Gastrocnemius medialis (tissue), 4 donors: Measurements from ENCODE around the gene PRSS1. TPM values are rescaled to one million over a fixed set of nuclear protein-coding genes. Genes with fewer than 3 reads are reported as not detected.
"Not testable (repeated sequence)": the region's sequence is repeated elsewhere in the genome, so short reads cannot be mapped to it uniquely, and the experiment has no call there.

Experiments used
- ATAC-seq, 2 donors: fragments of 150-250 bp; one replicate each; pipeline ENCODE4 v1.9.1; 2016
- DNase-seq, 2 donors: peaks; one replicate each; pipeline ENCODE4 v3.0.0-alpha.2; 2019
- H3K27ac ChIP-seq, 4 donors: fragments of 200-600 bp; sonication (generic); 1 replicate in 1 of 4; 2 replicates in 3 of 4; pipeline ENCODE4 v1.5.1; 2016 to 2018; ENCODE audit warnings: mild to moderate bottlenecking in 2 of 4, moderate library complexity in 1 of 4
- H3K27me3 ChIP-seq, 3 donors: fragments of 200-600 bp; sonication (generic) in 2 of 3; 1 replicate in 1 of 3; 2 replicates in 2 of 3; pipeline versions ENCODE4 v1.5.1 to v1.6.0; 2016 to 2019; ENCODE audit warnings: mild to moderate bottlenecking in 1 of 3, moderate library complexity in 1 of 3
- H3K36me3 ChIP-seq, 2 donors: fragments of 200-600 bp; sonication (generic) in 1 of 2; one replicate each; pipeline ENCODE4 v1.5.1; 2017 to 2018
- H3K4me1 ChIP-seq, 2 donors: fragments of 200-600 bp; sonication (generic) in 1 of 2; one replicate each; pipeline ENCODE4 v1.5.1; 2016 to 2017; ENCODE audit warnings: mild to moderate bottlenecking in 2 of 2
- H3K4me3 ChIP-seq, 4 donors: fragments of 200-600 bp; sonication (generic) in 3 of 4; 1 replicate in 1 of 4; 2 replicates in 3 of 4; pipeline ENCODE4 v1.5.1; 2016 to 2019; ENCODE audit warnings: mild to moderate bottlenecking in 2 of 4
- H3K9me3 ChIP-seq, 3 donors: fragments of 200-600 bp; sonication (generic) in 2 of 3; 1 replicate in 1 of 3; 2 replicates in 2 of 3; pipeline ENCODE4 v1.5.1; 2016 to 2019
- CTCF ChIP-seq, 5 experiments: fragments of 450-650 bp in 3 of 5; fragments of 200-600 bp in 2 of 5; sonication (generic) in 2 of 5; IDR thresholded peaks in 4 of 5; conservative IDR thresholded peaks in 1 of 5; 1 replicate in 4 of 5; 2 replicates in 1 of 5; pipeline ENCODE4 v1.5.1; 2016 to 2019; ENCODE audit warnings: antibody characterized with exemption in 5 of 5, mild to moderate bottlenecking in 3 of 5, moderate library complexity in 3 of 5
- POLR2A ChIP-seq, 2 donors: fragments of 450-650 bp; IDR thresholded peaks; one replicate each; pipeline ENCODE4 v1.6.1; 2017; ENCODE audit warnings: antibody characterized with exemption in 2 of 2, mild to moderate bottlenecking in 2 of 2, moderate library complexity in 2 of 2
- in situ Hi-C, 4 donors: fragments of 200-750 bp; cut with MboI; loops; one replicate each; pipeline versions ENCODE4 v1.15.0 to v1.8.0; 2017; ENCODE audit warnings: low sequenced_read_pairs in 4 of 4
- intact Hi-C: fragments of 100-400 bp; cut with DNase I; formaldehyde crosslinking; loops from one replicate; pipeline ENCODE4 v1.15.1; 2023; ENCODE audit warnings: low total_unique reads
- total RNA-seq, 4 donors: library from RNA; depleted of rRNA; stranded (reverse); fragments of >200 nt; gene quantifications; one replicate each; pipeline versions ENCODE4 v1.1.0 to v1.2.3, GENCODE V29; 2016

The PRSS1 gene
- total RNA-seq, 4 donors from 2014 or later = not detected

GRCh38 chr7:142776206-142776844 lies 27.1 kb downstream of the PRSS1 start:
- Histone ChIP-seq H3K27me3 (no peaks in the 10 kb centered on the region), H3K4me3 (no peak overlapping the region), H3K4me1 (no peaks in the 10 kb centered on the region), H3K9me3 (no peaks in the 10 kb centered on the region), H3K36me3 (no peaks in the 10 kb centered on the region), H3K27ac (no peak overlapping the region)
- ATAC-seq (no peak), DNase-seq (no peak)
- intact Hi-C loops (no loop called here), in situ Hi-C loops (loop anchor here in 1 of 4 donors (25.0 kb wide), 1 partner anchor 139 kb away; no protein-coding TSS in a partner anchor)
- TF ChIP-seq CTCF (IDR thresholded peaks at IDR 0.05 in 4 of 5, conservative IDR thresholded peaks at IDR 0.05 in 1 of 5) (no peak), POLR2A (IDR thresholded peaks at IDR 0.05) (no peak)

- in situ Hi-C loops = loop anchor here in 1 of 4 donors (25.0 kb wide), 1 partner anchor 140 kb away; no protein-coding TSS in a partner anchor
- H3K36me3 ChIP-seq, H3K9me3 ChIP-seq, DNase-seq, H3K27me3 ChIP-seq, ATAC-seq, H3K27ac ChIP-seq, intact Hi-C loops, H3K4me1 ChIP-seq, H3K4me3 ChIP-seq: not testable (repeated sequence)
These were observed 27.6 kb downstream of the PRSS1 start for GRCh38 chr7:142776845-142777225.

GRCh38 chr7:142777318-142777717 lies 28.0 kb downstream of the PRSS1 start:
- DNase-seq = no peak
- H3K9me3 ChIP-seq = no peaks in the 10 kb centered on the region
- TF ChIP-seq POLR2A (IDR thresholded peaks at IDR 0.05) (no peak), CTCF (IDR thresholded peaks at IDR 0.05 in 4 of 5, conservative IDR thresholded peaks at IDR 0.05 in 1 of 5) (no peak)
- ATAC-seq = no peak
- in situ Hi-C loops (loop anchor here in 1 of 4 donors (25.0 kb wide), 1 partner anchor 140 kb away; no protein-coding TSS in a partner anchor), intact Hi-C loops (no loop called here)
- no peak overlapping the region for H3K27ac ChIP-seq
- H3K36me3 ChIP-seq = no peaks in the 10 kb centered on the region
- H3K4me1 ChIP-seq = no peaks in the 10 kb centered on the region
- H3K27me3 ChIP-seq = no peaks in the 10 kb centered on the region
- no peak overlapping the region for H3K4me3 ChIP-seq

DNA sequence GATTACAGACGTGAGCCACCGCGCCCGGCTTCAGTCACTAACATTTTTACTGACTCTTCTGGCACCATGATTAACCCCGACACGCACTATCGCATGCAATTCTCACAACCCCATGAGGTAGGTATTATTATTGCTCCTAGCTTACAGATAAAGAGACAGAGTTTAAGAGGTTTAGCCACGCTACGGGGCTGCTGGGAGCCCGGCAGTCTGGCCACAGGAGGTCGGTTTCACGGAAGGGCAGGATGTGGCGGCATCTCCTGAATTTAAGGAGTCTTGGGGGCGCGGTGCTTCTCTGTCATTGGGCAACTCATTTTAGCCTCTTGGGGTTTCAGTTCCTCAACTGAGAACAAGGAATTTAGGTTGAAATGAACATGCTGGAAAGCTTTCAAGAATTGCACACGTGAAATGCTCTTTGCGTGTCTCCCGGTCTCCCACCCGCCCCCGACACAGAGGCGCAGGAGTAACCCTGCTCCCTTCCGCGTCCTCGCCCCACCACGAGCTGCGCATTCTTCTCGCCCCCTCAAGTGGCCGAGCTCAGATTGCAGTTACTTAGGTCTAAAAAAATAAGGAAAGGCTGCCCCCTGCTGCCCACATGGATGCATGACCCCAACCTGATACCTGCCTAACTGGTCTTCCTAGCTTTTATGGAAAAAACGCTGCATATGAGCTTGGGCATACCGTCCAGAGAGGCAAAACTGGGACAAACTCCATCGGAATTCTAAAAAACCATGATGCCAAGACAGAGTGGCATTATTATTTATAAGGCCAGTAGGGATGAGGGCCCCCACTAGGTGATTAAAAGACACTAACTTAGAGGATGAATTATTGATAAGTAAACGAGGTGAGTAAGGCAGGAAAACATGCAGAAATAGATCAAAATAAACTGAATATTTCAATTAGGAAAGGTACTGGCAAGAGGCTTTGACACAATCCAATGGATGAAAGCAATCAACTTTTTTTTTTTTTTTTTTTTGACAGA lies 33.9 kb downstream of the PRSS1 start:
- TF ChIP-seq CTCF (IDR thresholded peaks at IDR 0.05 in 4 of 5, conservative IDR thresholded peaks at IDR 0.05 in 1 of 5) (peak; percentile 89 to 97 (median 94)), POLR2A (IDR thresholded peaks at IDR 0.05) (no peak)
- ATAC-seq = peak; percentile 80 to 88
- intact Hi-C loops = loop anchor here (1.0 to 2.0 kb wide), 4 partner anchors 70 to 246 kb away; no protein-coding TSS in a partner anchor
- Histone ChIP-seq H3K4me1 (no peaks in the 10 kb centered on the region), H3K27me3 (no peaks in the 10 kb centered on the region), H3K4me3 (peak overlapping the region; percentile 37 to 64 (median 53)), H3K9me3 (no peaks in the 10 kb centered on the region), H3K27ac (no peak overlapping the region), H3K36me3 (no peaks in the 10 kb centered on the region)
- in situ Hi-C loops = loop anchor here (5.0 to 25.0 kb wide), 5 partner anchors 71 to 248 kb away; no protein-coding TSS in a partner anchor
- peak; percentile 74 to 84 for DNase-seq

GRCh38 chr7:142784096-142784495 lies 34.8 kb downstream of the PRSS1 start:
- Histone ChIP-seq H3K4me3 (no peak overlapping the region), H3K9me3 (no peaks in the 10 kb centered on the region), H3K27ac (no peak overlapping the region), H3K36me3 (no peaks in the 10 kb centered on the region), H3K27me3 (no peaks in the 10 kb centered on the region), H3K4me1 (no peaks in the 10 kb centered on the region)
- in situ Hi-C loops = loop anchor here (5.0 to 25.0 kb wide), 5 partner anchors 72 to 249 kb away; no protein-coding TSS in a partner anchor
- TF ChIP-seq POLR2A (IDR thresholded peaks at IDR 0.05) = no peak
- TF ChIP-seq CTCF (IDR thresholded peaks at IDR 0.05 in 4 of 5, conservative IDR thresholded peaks at IDR 0.05 in 1 of 5) = no peak
- ATAC-seq (no peak), DNase-seq (no peak)
- intact Hi-C loops = no loop called here
